Heart left ventricle (tissue), 16 donors: ENCODE results near the gene PARD3B. TPM values are rescaled to one million over a fixed set of nuclear protein-coding genes. Genes with fewer than 3 reads are reported as not detected.

Experiments
- ATAC-seq, 4 donors: fragments of 200-7000 bp; cut with Tn5 transposase; one replicate each; pipeline ENCODE4 v1.9.1; 2020 to 2022; ENCODE audit warnings: moderate library complexity in 4 of 4, mild to moderate bottlenecking in 3 of 4, moderate number of reproducible peaks in 1 of 4
- DNase-seq, 5 donors: peaks; one replicate each; pipeline ENCODE4 v3.0.0-alpha.2; 2020
- H3K27ac ChIP-seq, 12 donors: fragments of 200-600 bp; sonication (generic) in 4 of 12; one replicate each; pipeline versions ENCODE4 v1.5.0 to v1.8.0; 2016 to 2022; ENCODE audit warnings: mild to moderate bottlenecking in 2 of 12
- H3K27me3 ChIP-seq, 9 donors: fragments of 200-600 bp; sonication (generic) in 2 of 9; one replicate each; pipeline versions ENCODE4 v1.5.1 to v1.8.0; 2016 to 2022; ENCODE audit warnings: mild to moderate bottlenecking in 3 of 9
- H3K36me3 ChIP-seq, 9 donors: fragments of 200-600 bp; sonication (generic) in 2 of 9; one replicate each; pipeline versions ENCODE4 v1.5.0 to v1.8.0; 2018 to 2022; ENCODE audit warnings: mild to moderate bottlenecking in 2 of 9
- H3K4me1 ChIP-seq, 12 donors: fragments of 200-600 bp; sonication (generic) in 4 of 12; one replicate each; pipeline versions ENCODE4 v1.5.0 to v1.8.0; 2016 to 2022; ENCODE audit warnings: mild to moderate bottlenecking in 3 of 12
- H3K4me3 ChIP-seq, 12 donors: fragments of 200-600 bp; sonication (generic) in 4 of 12; one replicate each; pipeline versions ENCODE4 v1.5.0 to v1.8.0; 2017 to 2022; ENCODE audit warnings: mild to moderate bottlenecking in 9 of 12, moderate library complexity in 4 of 12
- H3K9me3 ChIP-seq, 12 donors: fragments of 200-600 bp; sonication (generic) in 4 of 12; one replicate each; pipeline versions ENCODE4 v1.5.0 to v1.8.0; 2016 to 2022; ENCODE audit warnings: mild to moderate bottlenecking in 1 of 12
- CTCF ChIP-seq, 12 donors: fragments of 200-600 bp; sonication (generic) in 4 of 12; IDR thresholded peaks; one replicate each; pipeline versions ENCODE4 v1.5.0 to v1.8.0; 2018 to 2022; ENCODE audit warnings: antibody characterized with exemption in 12 of 12, mild to moderate bottlenecking in 5 of 12
- POLR2A ChIP-seq, 2 donors: fragments of 450-650 bp; IDR thresholded peaks; one replicate each; pipeline ENCODE4 v1.6.1; 2017; ENCODE audit warnings: antibody characterized with exemption in 2 of 2, mild to moderate bottlenecking in 2 of 2, moderate library complexity in 2 of 2
- WGBS, 4 donors: extraction: QIAGEN DNeasy Blood & Tissue Kit in 2 of 4; methylation state at CpG; one replicate each; pipeline versions ENCODE4 v1.1.5 to v1.1.7; 2013 to 2018; 5-methylcytosine and 5-hydroxymethylcytosine counted together
- intact Hi-C, 10 donors: fragments of 100-400 bp; cut with DNase I; formaldehyde crosslinking; loops; one replicate each; pipeline versions ENCODE4 v1.11.1 to v1.14.2; 2022
- polyA plus RNA-seq, 2 donors: library from polyadenylated mRNA; stranded (reverse); fragments of 200-250 nt; gene quantifications; one replicate each; pipeline ENCODE4 v1.2.3, GENCODE V29; 2013
- total RNA-seq, 9 donors: library from RNA; depleted of rRNA in 2 of 9; stranded (reverse); fragments of >200 nt in 2 of 9; fragmentation: NEBNext Ultra II Directional in 3 of 9; extraction: Animal tissue kit (Norgen Biotek cat#: 25700) in 3 of 9; gene quantifications; one replicate each; pipeline versions ENCODE4 v1.1.0 to v1.2.4, GENCODE V29; 2016 to 2023
- donor health status: ischemic (EF 13 %, LVEDD 7.1; RV severe dilation, severe dysfunction).
- donor health status: healthy with polysubstance abuse.
- donor health status: DM: no; HTN: yes; CAD: no.
- donor health status: DM: no; HTN: no; CAD: no.
- donor health status: ischemic (EF 25% LVEDD 6.9; RV normal size, moderate dysfunction).
- donor health status: ischemic (EF 25% LVEDD 5.7; RV mildly dilated, moderate dysfunction).
- donor health status: healthy.
- donor health status: DM: yes; HTN: yes; CAD: no.
- donor health status: ischemic (EF 35%, LVEDD 5.7; RV mildly dilated, moderate dysfunction).
- donor health status: nonischemic (EF 11% LVEDD 7.7; RV severe dilation, severe dysfunction).
- donor health status: DM: yes; HTN: yes; CAD: no.
- donor health status: PGD.
- donor health status: ischemic (EF 29% LVEDD 5.4; RV normal size, mild dysfunction).
- donor health status: nonischemic (EF 23%, LVEDD 6.1; RV moderate dilation, normal function).

Gene PARD3B
- total and polyA plus RNA-seq, 11 donors, result 0.71 to 15.1 (median 6.2) TPM

GRCh38 chr2:205169464-205169863 is 624.2 kb downstream of the PARD3B start:
- H3K9me3 ChIP-seq, result no peaks in the 10 kb centered on the region
- no peaks in the 10 kb centered on the region for H3K4me1 ChIP-seq
- intact Hi-C loops, result no loop called here
- TF ChIP-seq CTCF (IDR thresholded peaks at IDR 0.05) (no peak), POLR2A (IDR thresholded peaks at IDR 0.05) (no peak)
- H3K27ac ChIP-seq, result no peak overlapping the region
- H3K27me3 ChIP-seq, result no peaks in the 10 kb centered on the region
- H3K4me3 ChIP-seq, result no peak overlapping the region
- DNase-seq (no peak), ATAC-seq (no peak)
- 46 to 53% (median 51%) methylated on average over 3 of the region's 3 CpGs for WGBS, 4 donors
- H3K36me3 ChIP-seq, result no peaks in the 10 kb centered on the region

GRCh38 chr2:205170399-205170798 is 625.1 kb downstream of the PARD3B start:
- no peaks in the 10 kb centered on the region for H3K27me3 ChIP-seq
- 77 to 86% (median 82%) methylated on average over 12 of the region's 12 CpGs for WGBS, 4 donors
- no peak overlapping the region for H3K4me3 ChIP-seq
- TF ChIP-seq POLR2A (IDR thresholded peaks at IDR 0.05) (no peak), CTCF (IDR thresholded peaks at IDR 0.05) (no peak)
- no peak for DNase-seq
- H3K27ac ChIP-seq, result no peak overlapping the region
- ATAC-seq, result no peak
- intact Hi-C loops, result no loop called here
- H3K9me3 ChIP-seq, result no peaks in the 10 kb centered on the region
- no peaks in the 10 kb centered on the region for H3K4me1 ChIP-seq
- no peaks in the 10 kb centered on the region for H3K36me3 ChIP-seq

- Histone ChIP-seq H3K4me3 (no peak overlapping the region), H3K27me3 (no peaks in the 10 kb centered on the region), H3K9me3 (no peaks in the 10 kb centered on the region), H3K4me1 (no peaks in the 10 kb centered on the region), H3K36me3 (no peaks in the 10 kb centered on the region), H3K27ac (no peak overlapping the region)
- ATAC-seq, result no peak
- WGBS, 4 donors, result 81 to 97% (median 89%) methylated on average over 4 of the region's 4 CpGs
- intact Hi-C loops, result no loop called here
- no peak for TF ChIP-seq CTCF (IDR thresholded peaks at IDR 0.05)
- TF ChIP-seq POLR2A (IDR thresholded peaks at IDR 0.05), result no peak
- no peak for DNase-seq
These were observed 626.1 kb downstream of the PARD3B start for GRCh38 chr2:205171261-205171940.

GRCh38 chr2:205175831-205176230 is 630.6 kb downstream of the PARD3B start:
- WGBS, 4 donors, result 70 to 87% (median 82%) methylated on average over 4 of the region's 4 CpGs
- intact Hi-C loops, result no loop called here

More at GRCh38 chr2:205175831-205176230, 630.6 kb downstream of the PARD3B start:
- no peak overlapping the region for H3K4me3 ChIP-seq
- no peaks in the 10 kb centered on the region for H3K27me3 ChIP-seq
- DNase-seq (no peak), ATAC-seq (peak in 1 of 4 donors; percentile 28)
- TF ChIP-seq CTCF (IDR thresholded peaks at IDR 0.05) (no peak), POLR2A (IDR thresholded peaks at IDR 0.05) (no peak)
- H3K4me1 ChIP-seq, result no peaks in the 10 kb centered on the region
- no peak overlapping the region for H3K27ac ChIP-seq
- H3K9me3 ChIP-seq, result no peaks in the 10 kb centered on the region
- H3K36me3 ChIP-seq, result no peaks in the 10 kb centered on the region
